ENCODE measurements around the gene AUNIP.
A peak's percentile ranks its signal among the peaks of the same experiment; 100 is the strongest.

AUNIP gene

DNA sequence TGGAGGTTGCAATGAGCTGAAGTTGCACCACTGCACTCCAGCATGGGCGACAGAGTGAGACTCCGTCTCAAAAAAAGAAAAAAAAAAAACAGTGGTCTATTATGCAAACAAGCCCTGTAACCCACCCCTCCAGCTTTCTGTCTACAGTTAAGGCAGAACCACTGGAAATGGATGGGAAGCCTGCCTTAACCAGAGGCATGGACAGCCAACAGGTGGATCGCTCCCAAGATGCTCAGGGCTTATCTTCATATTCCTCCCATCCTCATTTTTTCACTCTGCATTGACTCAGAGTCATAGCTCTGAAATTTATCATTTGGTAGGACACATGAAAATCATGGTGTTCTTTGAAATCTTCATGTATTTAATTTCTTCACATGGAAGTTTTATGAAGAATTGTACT is 30.8 kb downstream of the AUNIP start:
- no peak for DNase-seq (ENCODE audit: low read depth)

- DNase-seq (ENCODE audit: low read depth), result no peak
Observed at GRCh38 chr1:25826571-25826970, 32.7 kb downstream of the AUNIP start.

- no peak for DNase-seq (ENCODE audit: low read depth)
Observed at GRCh38 chr1:25825605-25826004, 33.7 kb downstream of the AUNIP start.

DNA sequence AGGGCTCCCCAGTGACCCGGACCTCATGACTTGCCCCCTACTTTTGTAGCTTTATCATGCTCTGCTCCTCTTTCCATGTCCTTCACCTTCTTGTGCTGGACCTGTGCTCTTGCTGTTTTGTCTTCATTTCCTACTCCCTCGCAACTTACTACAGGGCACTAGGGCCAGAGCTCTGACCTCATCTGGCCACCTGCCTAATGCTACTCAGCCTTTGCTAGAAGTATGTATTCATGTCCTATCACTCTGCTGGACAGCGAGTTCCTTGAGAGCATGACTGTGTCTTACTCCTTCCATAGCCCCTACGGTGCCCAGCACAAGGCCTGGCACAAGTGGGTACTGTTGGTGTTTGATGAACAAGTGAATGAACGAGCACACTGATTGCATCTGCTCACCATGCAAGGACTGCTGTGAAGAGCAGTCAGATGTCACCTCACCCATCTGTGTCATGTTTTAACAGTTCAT is 37.6 kb downstream of the AUNIP start:
- no peak for DNase-seq (ENCODE audit: low read depth)

GRCh38 chr1:25821112-25821476 is 38.2 kb downstream of the AUNIP start:
- DNase-seq (ENCODE audit: low read depth), result no peak

GRCh38 chr1:25820247-25821111 is 38.8 kb downstream of the AUNIP start:
- peak; percentile 47 for DNase-seq (ENCODE audit: low read depth)

DNA sequence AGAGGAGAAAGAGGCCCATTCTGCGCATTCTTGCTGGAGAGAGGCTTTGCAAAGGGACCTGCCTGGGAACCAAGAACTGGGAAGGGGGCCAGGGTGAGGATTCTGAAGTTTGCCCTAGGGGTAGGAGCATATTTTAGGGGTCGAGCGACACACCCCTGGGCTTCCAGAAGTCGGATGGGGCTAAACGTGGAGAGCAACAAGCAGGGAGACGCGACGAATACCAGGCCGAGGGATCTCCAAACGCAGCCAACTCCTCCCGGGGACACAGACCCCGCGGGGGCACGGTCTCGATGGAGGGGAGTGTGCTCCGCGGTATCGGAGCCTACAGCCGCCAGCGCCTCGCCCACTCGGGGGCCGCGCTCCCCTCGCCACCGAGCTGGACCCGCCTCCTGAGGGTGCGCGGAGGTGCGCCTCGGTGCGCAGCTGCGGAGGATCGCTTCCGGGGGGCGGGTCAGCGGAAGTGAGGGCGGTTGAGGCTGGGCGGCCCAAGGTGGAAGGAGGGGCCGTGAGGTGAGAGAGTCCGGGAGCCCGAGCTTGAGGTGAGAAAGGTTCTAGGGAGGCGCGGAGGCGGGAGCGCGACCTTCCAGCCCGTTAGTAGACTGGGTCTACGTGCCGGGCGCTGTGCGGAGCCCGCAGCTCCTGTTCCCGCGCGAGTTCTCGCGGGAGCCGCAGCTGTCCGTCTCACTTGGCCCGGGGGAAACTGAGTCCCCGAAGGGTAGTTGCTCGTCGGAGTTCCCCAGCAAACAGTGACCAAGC is 39.6 kb downstream of the AUNIP start, which contains the start of gene MTFR1L:
Gene MTFR1L (plus strand): TSS at position 464 of the 756 bp plus-strand sequence. CDS start 3,151 bp downstream, outside the sequence.
- DNase-seq (ENCODE audit: low read depth), result peak; percentile 90

GRCh38 chr1:25818569-25818968 is 40.7 kb downstream of the AUNIP start:
- no peak for DNase-seq (ENCODE audit: low read depth)

DNA sequence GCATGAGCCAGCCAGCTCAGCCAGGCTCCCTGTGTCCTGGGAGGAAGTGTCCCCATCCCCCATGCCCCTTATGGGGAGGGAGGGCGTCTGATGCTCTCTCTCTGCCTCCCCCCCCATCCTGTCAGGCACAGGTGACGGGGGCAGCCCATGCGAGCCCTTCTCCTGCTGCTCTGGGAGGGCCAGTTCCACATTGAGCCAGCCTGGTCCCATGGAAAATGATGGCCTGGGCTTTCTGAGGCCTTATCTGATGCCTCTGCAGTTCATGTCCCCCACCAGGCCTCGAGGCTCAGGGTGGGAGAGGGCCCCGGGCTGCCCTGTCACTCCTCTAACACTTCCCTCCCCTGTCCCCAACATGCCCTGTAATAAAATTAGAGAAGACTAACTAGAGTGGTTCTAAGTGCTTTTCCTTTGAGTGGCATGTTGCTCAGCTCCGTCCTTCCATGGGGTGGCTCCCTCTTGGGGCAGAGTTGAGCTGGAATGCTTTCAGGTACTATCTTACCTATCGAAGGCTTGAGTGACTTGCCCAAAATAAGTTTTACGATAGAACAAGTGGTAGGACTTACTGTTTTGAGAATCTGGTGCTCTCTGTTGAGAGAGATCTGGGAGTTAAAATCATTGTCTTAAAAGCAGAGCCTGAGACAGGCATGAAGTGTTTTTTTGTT is 41.3 kb downstream of the AUNIP start:
- no peak for DNase-seq (ENCODE audit: low read depth)

GRCh38 chr1:25816112-25816718 is 43.0 kb downstream of the AUNIP start:
- no peak for DNase-seq (ENCODE audit: low read depth)

GRCh38 chr1:25815208-25816111 is 43.8 kb downstream of the AUNIP start:
- DNase-seq (ENCODE audit: low read depth), result no peak

- no peak for DNase-seq (ENCODE audit: low read depth)
Observed at GRCh38 chr1:25814549-25815087, 44.6 kb downstream of the AUNIP start.

GRCh38 chr1:25813734-25814471 is 45.4 kb downstream of the AUNIP start:
- DNase-seq (ENCODE audit: low read depth), result no peak

DNA sequence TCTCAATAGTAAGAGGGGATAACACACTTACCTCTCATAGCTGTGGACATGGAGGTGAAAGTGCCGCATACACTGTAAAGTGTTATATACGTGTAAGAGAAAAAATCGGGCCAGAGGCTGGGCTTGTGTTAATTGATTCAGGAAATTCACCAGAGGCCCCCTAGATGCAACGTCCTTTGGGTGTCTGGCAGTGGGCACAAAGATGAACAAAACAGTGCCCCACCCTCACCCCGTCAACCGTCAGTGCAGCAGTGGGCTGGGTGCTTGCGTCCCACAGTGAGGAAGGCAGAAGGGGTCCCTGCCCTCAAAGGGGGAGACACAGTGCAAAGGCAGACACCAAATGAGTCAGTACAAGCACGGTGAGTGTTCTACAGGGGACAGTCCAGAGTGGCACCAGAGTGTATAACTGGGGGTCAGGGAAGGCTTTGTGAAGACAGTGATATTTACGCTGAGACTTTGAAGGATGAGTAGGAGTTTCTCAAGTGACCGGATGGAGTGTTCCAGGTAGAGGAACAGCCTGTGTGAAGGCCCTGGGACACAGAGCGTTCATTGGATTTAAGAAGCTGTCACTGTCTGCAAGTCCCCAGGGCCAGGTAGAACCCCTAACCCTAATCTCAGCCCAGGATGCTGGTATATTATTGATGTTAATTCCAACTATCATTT is 46.1 kb downstream of the AUNIP start:
- no peak for DNase-seq (ENCODE audit: low read depth)

GRCh38 chr1:25811384-25812082 is 47.7 kb downstream of the AUNIP start:
- DNase-seq (ENCODE audit: low read depth), result no peak

DNA sequence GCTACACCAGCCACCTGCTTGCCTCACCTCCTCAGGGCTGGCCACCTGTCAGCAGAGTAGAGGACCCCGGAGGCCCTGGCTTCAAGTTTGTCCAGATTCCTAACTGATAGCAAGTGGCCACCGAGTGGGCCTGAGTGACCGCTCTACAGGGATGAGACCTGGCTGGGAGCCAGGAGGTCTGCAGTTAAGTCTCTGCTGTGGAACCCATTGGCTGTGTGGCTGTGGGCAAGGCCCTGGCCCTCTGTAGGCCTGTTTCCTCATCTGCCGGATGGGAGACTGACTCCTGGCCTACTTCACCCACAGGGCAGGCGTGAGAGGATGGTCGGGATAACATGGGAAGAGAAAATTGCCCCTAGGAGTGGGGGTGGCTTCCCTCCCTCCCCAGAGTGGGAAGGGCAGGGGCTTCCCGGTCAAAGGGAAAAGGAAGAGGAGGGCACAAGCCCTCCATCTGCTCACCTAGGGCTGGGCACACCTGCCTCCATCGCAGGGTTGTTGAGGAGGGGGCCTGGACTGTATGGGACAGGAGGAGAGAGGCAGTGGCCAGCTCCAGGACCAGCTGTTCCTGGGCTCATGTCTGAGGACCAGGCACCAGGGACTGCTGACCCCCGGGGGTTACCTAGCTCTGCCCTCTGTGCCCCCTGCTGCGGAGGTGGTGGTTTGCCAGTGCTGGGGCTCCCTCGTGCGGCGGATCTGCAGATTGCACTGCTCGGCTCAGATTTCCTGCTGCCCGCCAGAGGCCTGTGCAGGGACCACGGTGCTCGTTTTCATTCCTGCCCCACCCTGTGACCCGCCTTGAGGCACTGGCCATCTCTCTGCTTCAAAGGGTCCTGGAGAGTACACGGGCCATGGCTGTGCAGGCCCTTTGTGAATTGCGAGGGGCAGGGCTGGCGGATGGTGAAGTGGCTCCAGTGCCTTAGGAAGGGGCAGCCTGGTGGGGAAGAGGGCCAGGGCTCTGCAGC is 48.6 kb downstream of the AUNIP start:
- peak; percentile 41 for DNase-seq (ENCODE audit: low read depth)

GRCh38 chr1:25809929-25810328 is 49.3 kb downstream of the AUNIP start:
- DNase-seq (ENCODE audit: low read depth), result no peak

Data from T-helper 22 cell (primary cell).